BLaER1 (cell line): ENCODE results near the gene DNAJC7.

Experiments used
- H3K27ac ChIP-seq: shearing (Covaris generic); formaldehyde crosslinking; 2 replicates; pipeline ENCODE4 v1.8.1; 2022
- H3K27me3 ChIP-seq: shearing (Covaris generic); formaldehyde crosslinking; 2 replicates; pipeline ENCODE4 v1.8.1; 2022
- H3K36me3 ChIP-seq: shearing (Covaris generic); formaldehyde crosslinking; 2 replicates; pipeline ENCODE4 v1.8.1; 2022
- H3K4me1 ChIP-seq: shearing (Covaris generic); formaldehyde crosslinking; 2 replicates; pipeline ENCODE4 v1.8.1; 2022
- H3K4me2 ChIP-seq: shearing (Covaris generic); formaldehyde crosslinking; 2 replicates; pipeline ENCODE4 v1.8.1; 2022
- H3K4me3 ChIP-seq: shearing (Covaris generic); formaldehyde crosslinking; 2 replicates; pipeline ENCODE4 v1.8.1; 2022
- H3K9ac ChIP-seq: shearing (Covaris generic); formaldehyde crosslinking; 2 replicates; pipeline ENCODE4 v1.8.1; 2022
- H3K9me3 ChIP-seq: shearing (Covaris generic); formaldehyde crosslinking; 2 replicates; pipeline ENCODE4 v1.8.1; 2022
- H4K20me1 ChIP-seq: shearing (Covaris generic); formaldehyde crosslinking; 2 replicates; pipeline ENCODE4 v1.8.1; 2022
- Cebpa-rat ChIP-seq: shearing (Covaris generic); IDR thresholded peaks from 2 replicates; pipeline ENCODE4 v1.8.1; 2022

Gene DNAJC7

DNA sequence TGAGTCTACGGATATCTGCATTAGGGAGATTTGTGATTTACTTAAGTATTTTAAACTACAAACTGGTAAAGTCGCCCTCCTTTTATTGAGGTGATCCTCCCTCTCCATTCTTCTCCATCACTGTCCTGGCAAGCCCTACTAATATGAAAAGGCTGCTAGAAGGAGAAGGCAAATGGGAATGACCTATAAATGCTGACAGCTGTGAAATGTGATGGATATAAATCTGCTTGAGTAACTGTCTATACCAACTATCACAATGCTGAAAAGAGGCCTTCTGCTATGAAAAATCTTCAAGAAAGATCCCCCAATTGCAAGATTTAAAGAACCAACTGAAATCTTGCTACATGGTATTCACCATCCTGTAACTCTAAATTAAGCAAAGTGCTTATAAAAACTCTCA, 15.5 kb downstream of the DNAJC7 start:
- Histone ChIP-seq H3K36me3 (peaks cover 81% of the 10 kb centered on the region), H3K9ac (no peak overlapping the region)

DNA sequence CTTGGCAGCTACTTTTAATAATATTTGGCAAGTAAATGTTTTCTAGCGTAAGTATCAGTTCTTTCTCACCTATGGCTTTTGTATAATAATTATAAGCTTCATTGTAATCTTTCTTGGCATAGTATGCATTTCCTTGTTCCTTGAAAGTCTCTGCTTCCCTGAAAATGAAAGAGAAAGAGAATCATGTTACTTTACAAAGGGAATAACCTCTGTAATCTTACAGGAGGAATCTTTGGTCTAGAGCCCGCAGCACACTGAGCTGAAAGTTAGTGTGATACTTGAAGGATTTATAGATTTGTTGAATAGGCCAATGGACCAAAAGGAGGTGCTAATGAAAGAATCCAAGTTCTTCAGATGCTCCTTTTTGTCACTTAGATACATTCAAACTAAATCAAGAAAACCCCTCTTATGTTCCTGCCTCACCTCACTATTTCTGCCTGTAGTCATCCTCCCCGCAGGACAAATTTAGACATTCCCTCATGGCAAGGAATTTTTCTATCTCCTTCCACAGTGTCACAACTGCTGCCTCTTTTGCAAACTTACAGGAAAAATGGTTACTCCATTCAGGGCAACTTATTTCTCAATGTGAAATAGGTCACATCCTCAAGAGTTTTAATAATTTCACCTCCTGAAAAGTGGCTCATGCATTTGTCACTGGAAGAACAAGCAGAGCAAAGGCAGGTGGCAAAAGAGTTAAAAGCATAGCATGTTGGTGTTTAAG, 16.7 kb downstream of the DNAJC7 start:
- Histone ChIP-seq H3K4me1 (peaks cover 15% of the 10 kb centered on the region), H3K36me3 (peaks cover 92% of the 10 kb centered on the region), H3K9ac (no peak overlapping the region), H3K9me3 (no peaks in the 10 kb centered on the region), H3K27me3 (no peaks in the 10 kb centered on the region), H3K27ac (no peak overlapping the region), H3K4me3 (no peak overlapping the region), H4K20me1 (peaks cover 99% of the 10 kb centered on the region), H3K4me2 (no peak overlapping the region)
- TF ChIP-seq Cebpa-rat: no peak

More for the DNA sequence above, 15.5 kb downstream of the DNAJC7 start:
- Histone ChIP-seq H3K4me2 (no peak overlapping the region), H4K20me1 (peaks cover 99% of the 10 kb centered on the region), H3K4me1 (peaks cover 6% of the 10 kb centered on the region), H3K9me3 (no peaks in the 10 kb centered on the region), H3K4me3 (no peak overlapping the region), H3K27ac (no peak overlapping the region), H3K27me3 (no peaks in the 10 kb centered on the region)
- no peak for TF ChIP-seq Cebpa-rat

DNA sequence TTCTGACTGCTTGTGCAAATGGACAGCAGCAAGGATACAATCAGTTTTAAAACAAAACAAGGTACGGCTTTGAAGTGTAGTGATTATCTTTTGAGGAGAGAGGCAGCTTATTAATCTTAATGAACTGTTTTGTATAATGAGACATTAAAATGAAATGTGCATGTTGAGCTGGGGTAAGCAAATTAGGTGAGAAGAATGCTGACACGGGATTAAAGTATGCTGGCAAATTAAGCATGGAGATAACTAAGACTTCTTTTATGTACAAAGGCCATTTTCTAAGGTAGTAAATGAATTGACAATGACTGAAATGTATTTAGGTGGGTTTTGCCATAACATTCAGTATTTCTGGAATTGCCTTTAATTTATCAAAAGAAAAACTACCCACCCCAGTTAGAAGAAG, 18.7 kb downstream of the DNAJC7 start:
- no peak for TF ChIP-seq Cebpa-rat
- Histone ChIP-seq H3K36me3 (peaks cover 100% of the 10 kb centered on the region), H3K9ac (no peak overlapping the region), H3K4me2 (no peak overlapping the region), H3K4me3 (no peak overlapping the region), H3K4me1 (peaks cover 15% of the 10 kb centered on the region), H3K9me3 (no peaks in the 10 kb centered on the region), H4K20me1 (peaks cover 87% of the 10 kb centered on the region), H3K27me3 (no peaks in the 10 kb centered on the region), H3K27ac (no peak overlapping the region)

DNA sequence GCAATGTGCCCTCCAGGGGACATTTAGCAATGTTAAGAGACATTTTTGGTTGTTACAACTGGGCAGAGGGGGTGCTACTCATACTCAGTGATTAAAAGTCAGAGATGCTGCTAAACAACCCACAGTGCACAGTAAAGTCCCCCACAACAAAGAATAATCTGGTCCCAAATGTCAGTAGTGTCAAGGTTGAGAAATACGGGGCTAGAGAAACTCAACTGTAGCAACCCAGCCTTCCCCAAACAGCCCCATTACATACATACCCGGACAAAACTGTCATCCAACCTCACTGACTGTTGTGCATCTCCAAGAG, 20.4 kb downstream of the DNAJC7 start:
- Histone ChIP-seq H3K9me3 (no peaks in the 10 kb centered on the region), H3K9ac (peak overlapping the region; percentile 20; the same call in 1 of the 2 replicates), H3K27ac (0 out of 2 replicates have a peak overlapping the region, but pooled peaks have one; percentile 14), H4K20me1 (peaks cover 70% of the 10 kb centered on the region), H3K4me1 (peaks cover 15% of the 10 kb centered on the region), H3K27me3 (no peaks in the 10 kb centered on the region), H3K4me3 (no peak overlapping the region), H3K36me3 (peaks cover 100% of the 10 kb centered on the region), H3K4me2 (peak overlapping the region; percentile 47; the same call in 1 of the 2 replicates)
- no peak for TF ChIP-seq Cebpa-rat

DNA sequence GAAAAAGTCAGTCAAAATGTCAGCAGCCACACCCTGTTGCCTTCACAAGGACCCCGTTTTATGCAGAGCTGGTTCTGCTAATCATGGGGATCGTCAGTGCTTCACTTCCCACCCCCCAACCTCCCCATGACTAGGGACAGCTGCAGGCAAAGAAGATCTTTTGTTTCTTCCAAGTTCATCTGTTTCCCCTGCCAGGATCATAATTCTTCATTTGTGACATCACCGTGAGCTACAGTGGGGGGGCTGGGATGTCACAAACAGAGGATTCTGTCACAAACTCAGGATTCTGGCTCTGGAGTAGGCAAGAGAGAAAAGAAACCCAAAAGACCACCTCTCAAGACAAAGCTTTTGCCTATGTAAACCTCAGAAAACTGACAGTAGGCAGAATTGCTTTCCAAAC, 24.7 kb downstream of the DNAJC7 start:
- Histone ChIP-seq H4K20me1 (peaks cover 45% of the 10 kb centered on the region), H3K27me3 (no peaks in the 10 kb centered on the region), H3K9me3 (no peaks in the 10 kb centered on the region), H3K9ac (no peak overlapping the region), H3K4me1 (peaks cover 20% of the 10 kb centered on the region), H3K27ac (no peak overlapping the region), H3K4me3 (no peak overlapping the region), H3K36me3 (peaks cover 100% of the 10 kb centered on the region), H3K4me2 (no peak overlapping the region)
- TF ChIP-seq Cebpa-rat: no peak

DNA sequence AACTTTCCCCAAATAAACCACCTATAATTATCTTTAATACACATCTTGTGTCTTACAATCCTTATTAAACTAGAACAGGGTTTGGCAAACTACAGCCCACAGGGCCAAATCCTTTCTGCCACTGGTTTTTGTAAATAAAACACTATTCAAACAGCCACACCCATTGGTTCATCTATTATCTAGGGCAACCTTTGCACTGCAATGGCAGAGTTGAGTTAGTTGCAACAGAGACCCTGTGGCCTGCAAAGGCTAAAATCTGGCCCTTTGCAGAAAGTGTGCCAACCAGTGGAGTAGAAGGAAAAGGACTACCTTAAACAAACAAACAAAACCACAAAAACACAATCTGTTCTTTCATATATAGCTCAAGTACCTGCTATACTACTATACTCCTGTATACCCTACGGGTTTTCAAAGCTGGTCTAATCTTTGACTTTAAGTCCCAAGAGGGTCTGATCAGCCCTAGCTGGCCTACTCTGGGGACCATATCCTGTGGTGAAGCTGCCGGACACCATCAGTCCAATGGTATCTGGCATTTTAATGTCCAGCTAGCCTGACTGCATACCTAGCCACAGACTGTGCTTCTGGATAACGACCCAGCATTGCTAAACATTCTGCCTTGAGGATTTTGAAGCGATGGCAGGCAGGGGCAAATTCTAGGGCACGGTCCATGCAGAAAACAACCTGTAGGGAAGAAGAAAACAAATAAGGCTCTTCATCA, 27.4 kb downstream of the DNAJC7 start:
- Histone ChIP-seq H3K36me3 (peaks cover 100% of the 10 kb centered on the region), H3K27me3 (no peaks in the 10 kb centered on the region), H3K4me2 (no peak overlapping the region), H3K4me1 (0 out of 2 replicates have a peak, but pooled peaks cover 6% of the 10 kb centered on the region), H3K27ac (no peak overlapping the region), H3K9me3 (no peaks in the 10 kb centered on the region), H3K4me3 (no peak overlapping the region), H4K20me1 (0 out of 2 replicates have a peak, but pooled peaks cover 18% of the 10 kb centered on the region), H3K9ac (no peak overlapping the region)
- no peak for TF ChIP-seq Cebpa-rat

DNA sequence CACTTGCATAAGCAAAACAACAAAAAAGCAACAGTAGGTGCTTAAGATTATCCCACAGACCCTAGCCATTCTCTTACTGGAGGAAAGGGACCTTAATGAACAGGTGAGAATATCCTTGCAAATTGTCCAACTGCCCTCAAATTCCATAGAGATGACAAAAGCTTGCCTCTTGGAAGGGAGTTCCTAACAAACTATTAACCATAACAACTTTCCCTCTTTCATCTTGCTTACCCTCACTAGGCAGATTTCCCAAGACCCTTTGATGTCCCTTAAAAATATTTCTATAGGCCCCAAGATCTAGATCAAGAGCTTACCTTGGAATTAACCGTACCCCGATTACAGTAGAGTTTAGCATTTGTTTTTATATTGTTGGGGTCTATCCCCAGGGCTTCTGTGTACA, 28.8 kb downstream of the DNAJC7 start:
- H3K27ac ChIP-seq: no peak overlapping the region

DNA sequence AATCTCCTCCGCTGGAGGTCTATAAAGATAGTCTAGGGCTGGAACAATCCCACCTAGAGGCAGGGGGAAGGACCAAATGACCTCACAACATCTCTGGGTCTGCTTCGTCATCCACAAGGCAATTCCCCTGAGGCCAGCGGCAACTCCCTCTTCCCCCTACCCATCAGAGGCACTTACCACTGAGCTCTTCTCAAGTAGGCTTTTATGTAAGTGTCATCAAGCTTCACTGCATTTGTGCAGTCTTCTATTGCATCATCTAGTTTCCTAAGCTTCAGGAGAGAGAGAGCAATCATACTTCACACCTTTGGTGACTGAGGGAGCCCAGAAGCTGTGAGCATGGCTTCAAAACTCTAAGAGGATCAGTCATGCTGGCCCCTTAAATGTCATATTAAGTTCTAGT, 29.6 kb downstream of the DNAJC7 start:
- Histone ChIP-seq H3K36me3 (peaks cover 100% of the 10 kb centered on the region), H3K27me3 (no peaks in the 10 kb centered on the region)
- TF ChIP-seq Cebpa-rat: peak; percentile 66; the same call in 1 of the 2 replicates

More for the DNA sequence above, 28.8 kb downstream of the DNAJC7 start:
- no peaks in the 10 kb centered on the region for H3K9me3 ChIP-seq
- 0 out of 2 replicates have a peak, but pooled peaks cover 17% of the 10 kb centered on the region for H4K20me1 ChIP-seq
- H3K4me3 ChIP-seq: no peak overlapping the region
- no peak for TF ChIP-seq Cebpa-rat
- no peak overlapping the region for H3K4me2 ChIP-seq
- peaks cover 100% of the 10 kb centered on the region for H3K36me3 ChIP-seq
- H3K27me3 ChIP-seq: no peaks in the 10 kb centered on the region
- H3K4me1 ChIP-seq: 0 out of 2 replicates have a peak, but pooled peaks cover 6% of the 10 kb centered on the region
- no peak overlapping the region; the same call in 1 of the 2 replicates for H3K9ac ChIP-seq

DNA sequence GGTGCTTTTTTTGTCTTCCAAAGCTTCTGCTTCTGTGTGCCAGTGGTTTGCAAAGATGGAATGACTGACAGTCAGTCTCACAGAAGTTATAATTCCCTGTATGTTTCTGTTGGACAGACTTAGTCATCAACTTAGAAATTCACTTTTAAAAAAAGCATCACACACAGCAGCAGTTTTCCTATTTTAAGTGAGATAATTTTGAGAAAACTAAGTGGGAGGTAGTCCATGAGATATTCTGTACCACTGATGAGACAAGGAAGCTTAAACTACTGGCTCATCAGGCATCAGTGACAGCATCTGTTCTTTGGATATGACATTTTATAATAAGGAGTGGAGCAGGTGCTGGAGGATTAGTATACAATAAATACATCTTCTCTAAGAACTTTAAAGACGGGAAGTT, 30.6 kb downstream of the DNAJC7 start:
- H3K27me3 ChIP-seq: no peaks in the 10 kb centered on the region
- H3K36me3 ChIP-seq: peaks cover 100% of the 10 kb centered on the region
- 0 out of 2 replicates have a peak, but pooled peaks cover 17% of the 10 kb centered on the region for H4K20me1 ChIP-seq
- no peak overlapping the region for H3K9ac ChIP-seq
- H3K4me1 ChIP-seq: 0 out of 2 replicates have a peak, but pooled peaks cover 6% of the 10 kb centered on the region
- no peaks in the 10 kb centered on the region for H3K9me3 ChIP-seq
- TF ChIP-seq Cebpa-rat: no peak
- H3K4me3 ChIP-seq: no peak overlapping the region
- no peak overlapping the region for H3K27ac ChIP-seq
- H3K4me2 ChIP-seq: no peak overlapping the region

More for the DNA sequence above, 29.6 kb downstream of the DNAJC7 start:
- no peak overlapping the region for H3K4me2 ChIP-seq
- H3K9ac ChIP-seq: no peak overlapping the region
- H4K20me1 ChIP-seq: 0 out of 2 replicates have a peak, but pooled peaks cover 17% of the 10 kb centered on the region
- H3K4me1 ChIP-seq: 0 out of 2 replicates have a peak, but pooled peaks cover 6% of the 10 kb centered on the region
- no peak overlapping the region for H3K4me3 ChIP-seq
- no peaks in the 10 kb centered on the region for H3K9me3 ChIP-seq
- no peak overlapping the region for H3K27ac ChIP-seq

DNA sequence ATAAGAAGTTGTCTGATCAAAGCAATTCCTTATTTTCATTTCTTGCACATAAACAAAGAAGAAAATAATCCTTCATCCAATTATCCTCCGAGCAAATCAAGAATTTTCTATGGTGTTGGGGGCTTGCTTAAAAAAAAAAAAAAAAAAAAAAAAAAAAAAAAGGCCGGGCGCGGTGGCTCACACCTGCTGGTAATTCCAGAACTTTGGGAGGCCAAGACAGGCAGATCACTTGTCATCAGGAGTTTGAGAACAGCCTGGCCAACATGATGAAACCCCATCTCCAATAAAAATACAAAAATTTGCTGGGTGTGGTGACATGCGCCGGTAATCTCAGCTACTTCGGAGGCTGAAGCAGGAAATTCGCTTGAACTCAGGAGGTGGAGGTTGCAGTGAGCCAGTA, 31.3 kb downstream of the DNAJC7 start:
- H4K20me1 ChIP-seq: 0 out of 2 replicates have a peak, but pooled peaks cover 17% of the 10 kb centered on the region
- H3K4me3 ChIP-seq: no peak overlapping the region
- no peak overlapping the region for H3K9ac ChIP-seq
- H3K36me3 ChIP-seq: peaks cover 100% of the 10 kb centered on the region
- H3K9me3 ChIP-seq: no peaks in the 10 kb centered on the region
- H3K4me2 ChIP-seq: no peak overlapping the region
- no peak overlapping the region for H3K27ac ChIP-seq
- H3K27me3 ChIP-seq: no peaks in the 10 kb centered on the region
- H3K4me1 ChIP-seq: 0 out of 2 replicates have a peak, but pooled peaks cover 6% of the 10 kb centered on the region
- TF ChIP-seq Cebpa-rat: no peak
